Measurements from ENCODE around the gene DDOST. TPM values are rescaled to one million over a fixed set of nuclear protein-coding genes. Genes with fewer than 3 reads are reported as not detected.

DDOST gene
- total and polyA plus RNA-seq, 2 experiments from 2014 or later, result 151 to 270 TPM

DNA sequence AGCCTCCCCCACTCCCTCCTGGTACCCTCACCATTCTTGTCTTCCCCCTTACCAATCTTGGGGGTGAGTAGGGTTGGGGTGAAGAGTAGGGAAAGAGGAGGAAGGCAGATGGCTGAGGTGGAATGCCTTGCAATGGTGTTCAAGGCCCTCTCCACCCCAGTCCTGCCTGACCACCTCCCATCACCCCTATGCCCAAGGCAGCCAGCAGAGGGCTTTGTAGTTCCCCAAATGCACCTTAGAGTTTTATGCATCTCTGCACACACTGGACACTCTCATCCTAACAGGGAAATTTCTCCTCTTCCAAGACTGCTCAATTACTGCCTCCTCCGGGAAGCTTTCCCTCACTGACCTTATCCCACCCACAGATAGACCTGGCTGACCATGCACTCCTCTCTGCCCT lies 41.2 kb upstream of the DDOST start:
- Mint-ChIP-seq H3K36me3 (ENCODE audit: low read depth) (peaks cover 13% of the 10 kb centered on the region), H3K27ac (no peak overlapping the region), H3K27me3 (ENCODE audit: insufficient read depth, low read depth, poor library complexity) (peaks cover 3% of the 10 kb centered on the region), H3K4me1 (peaks cover under 1% of the 10 kb centered on the region; the same call in 2 of the 3 replicates), H3K4me3 (no peak overlapping the region), H3K9me3 (peaks cover 2% of the 10 kb centered on the region; the same call in 1 of the 3 replicates)
- peak in 1 of 2 experiments; percentile 40; a peak in 3 of 4 replicates for TF ChIP-seq CTCF (conservative IDR thresholded peaks at IDR 0.05; ENCODE audit: low read depth in 2 of 2)
- TF ChIP-seq CREB1 (CRISPR knock-in tag; IDR thresholded peaks at IDR 0.05; ENCODE audit: low read depth), result no peak
- Histone ChIP-seq H3K4me2 (no peak overlapping the region), H3K4me1 (ENCODE audit: insufficient read depth) (peaks cover 3% of the 10 kb centered on the region; the same call in 1 of the 2 replicates), H3K4me3 (no peak overlapping the region), H3K27me3 (ENCODE audit: insufficient read depth) (no peaks in the 10 kb centered on the region), H4K20me1 (replicated peaks; ENCODE audit: insufficient read depth) (no peaks in the 10 kb centered on the region; the same call in 1 of the 2 replicates), H2AFZ (no peak overlapping the region), H3K79me2 (replicated peaks; ENCODE audit: insufficient read depth) (no peaks in the 10 kb centered on the region), H3F3A (replicated peaks; ENCODE audit: low read depth) (no peaks in the 10 kb centered on the region), H3K36me3 (ENCODE audit: insufficient read depth) (no peaks in the 10 kb centered on the region), H3K9me2 (ENCODE audit: insufficient read depth) (no peaks in the 10 kb centered on the region), H3K27ac (ENCODE audit: low read depth) (no peak overlapping the region)
- ATAC-seq (peak; percentile 22; the same call in 2 of the 3 replicates), DNase-seq (ENCODE audit: low spot score) (no peak)

- Mint-ChIP-seq H3K9me3 (peaks cover 2% of the 10 kb centered on the region; the same call in 1 of the 3 replicates), H3K36me3 (ENCODE audit: low read depth) (peaks cover 7% of the 10 kb centered on the region), H3K27ac (no peak overlapping the region), H3K4me1 (peaks cover 4% of the 10 kb centered on the region; the same call in 2 of the 3 replicates), H3K27me3 (ENCODE audit: insufficient read depth, low read depth, poor library complexity) (peaks cover 2% of the 10 kb centered on the region), H3K4me3 (no peak overlapping the region)
- no peaks in the 10 kb centered on the region for H3K27me3 ChIP-seq (ENCODE audit: insufficient read depth)
- no peaks in the 10 kb centered on the region for H3K79me2 ChIP-seq (replicated peaks; ENCODE audit: insufficient read depth)
- H3K4me2 ChIP-seq, result no peak overlapping the region
- no peaks in the 10 kb centered on the region; the same call in 1 of the 2 replicates for H4K20me1 ChIP-seq (replicated peaks; ENCODE audit: insufficient read depth)
- no peaks in the 10 kb centered on the region for H3K36me3 ChIP-seq (ENCODE audit: insufficient read depth)
- TF ChIP-seq ZNF331 (CRISPR knock-in tag; IDR thresholded peaks at IDR 0.05; ENCODE audit: low read depth) (no peak), EZH2phosphoT487 (IDR thresholded peaks at IDR 0.05; ENCODE audit: unreplicated experiment) (no peak)
- TF ChIP-seq, protein P1, sequence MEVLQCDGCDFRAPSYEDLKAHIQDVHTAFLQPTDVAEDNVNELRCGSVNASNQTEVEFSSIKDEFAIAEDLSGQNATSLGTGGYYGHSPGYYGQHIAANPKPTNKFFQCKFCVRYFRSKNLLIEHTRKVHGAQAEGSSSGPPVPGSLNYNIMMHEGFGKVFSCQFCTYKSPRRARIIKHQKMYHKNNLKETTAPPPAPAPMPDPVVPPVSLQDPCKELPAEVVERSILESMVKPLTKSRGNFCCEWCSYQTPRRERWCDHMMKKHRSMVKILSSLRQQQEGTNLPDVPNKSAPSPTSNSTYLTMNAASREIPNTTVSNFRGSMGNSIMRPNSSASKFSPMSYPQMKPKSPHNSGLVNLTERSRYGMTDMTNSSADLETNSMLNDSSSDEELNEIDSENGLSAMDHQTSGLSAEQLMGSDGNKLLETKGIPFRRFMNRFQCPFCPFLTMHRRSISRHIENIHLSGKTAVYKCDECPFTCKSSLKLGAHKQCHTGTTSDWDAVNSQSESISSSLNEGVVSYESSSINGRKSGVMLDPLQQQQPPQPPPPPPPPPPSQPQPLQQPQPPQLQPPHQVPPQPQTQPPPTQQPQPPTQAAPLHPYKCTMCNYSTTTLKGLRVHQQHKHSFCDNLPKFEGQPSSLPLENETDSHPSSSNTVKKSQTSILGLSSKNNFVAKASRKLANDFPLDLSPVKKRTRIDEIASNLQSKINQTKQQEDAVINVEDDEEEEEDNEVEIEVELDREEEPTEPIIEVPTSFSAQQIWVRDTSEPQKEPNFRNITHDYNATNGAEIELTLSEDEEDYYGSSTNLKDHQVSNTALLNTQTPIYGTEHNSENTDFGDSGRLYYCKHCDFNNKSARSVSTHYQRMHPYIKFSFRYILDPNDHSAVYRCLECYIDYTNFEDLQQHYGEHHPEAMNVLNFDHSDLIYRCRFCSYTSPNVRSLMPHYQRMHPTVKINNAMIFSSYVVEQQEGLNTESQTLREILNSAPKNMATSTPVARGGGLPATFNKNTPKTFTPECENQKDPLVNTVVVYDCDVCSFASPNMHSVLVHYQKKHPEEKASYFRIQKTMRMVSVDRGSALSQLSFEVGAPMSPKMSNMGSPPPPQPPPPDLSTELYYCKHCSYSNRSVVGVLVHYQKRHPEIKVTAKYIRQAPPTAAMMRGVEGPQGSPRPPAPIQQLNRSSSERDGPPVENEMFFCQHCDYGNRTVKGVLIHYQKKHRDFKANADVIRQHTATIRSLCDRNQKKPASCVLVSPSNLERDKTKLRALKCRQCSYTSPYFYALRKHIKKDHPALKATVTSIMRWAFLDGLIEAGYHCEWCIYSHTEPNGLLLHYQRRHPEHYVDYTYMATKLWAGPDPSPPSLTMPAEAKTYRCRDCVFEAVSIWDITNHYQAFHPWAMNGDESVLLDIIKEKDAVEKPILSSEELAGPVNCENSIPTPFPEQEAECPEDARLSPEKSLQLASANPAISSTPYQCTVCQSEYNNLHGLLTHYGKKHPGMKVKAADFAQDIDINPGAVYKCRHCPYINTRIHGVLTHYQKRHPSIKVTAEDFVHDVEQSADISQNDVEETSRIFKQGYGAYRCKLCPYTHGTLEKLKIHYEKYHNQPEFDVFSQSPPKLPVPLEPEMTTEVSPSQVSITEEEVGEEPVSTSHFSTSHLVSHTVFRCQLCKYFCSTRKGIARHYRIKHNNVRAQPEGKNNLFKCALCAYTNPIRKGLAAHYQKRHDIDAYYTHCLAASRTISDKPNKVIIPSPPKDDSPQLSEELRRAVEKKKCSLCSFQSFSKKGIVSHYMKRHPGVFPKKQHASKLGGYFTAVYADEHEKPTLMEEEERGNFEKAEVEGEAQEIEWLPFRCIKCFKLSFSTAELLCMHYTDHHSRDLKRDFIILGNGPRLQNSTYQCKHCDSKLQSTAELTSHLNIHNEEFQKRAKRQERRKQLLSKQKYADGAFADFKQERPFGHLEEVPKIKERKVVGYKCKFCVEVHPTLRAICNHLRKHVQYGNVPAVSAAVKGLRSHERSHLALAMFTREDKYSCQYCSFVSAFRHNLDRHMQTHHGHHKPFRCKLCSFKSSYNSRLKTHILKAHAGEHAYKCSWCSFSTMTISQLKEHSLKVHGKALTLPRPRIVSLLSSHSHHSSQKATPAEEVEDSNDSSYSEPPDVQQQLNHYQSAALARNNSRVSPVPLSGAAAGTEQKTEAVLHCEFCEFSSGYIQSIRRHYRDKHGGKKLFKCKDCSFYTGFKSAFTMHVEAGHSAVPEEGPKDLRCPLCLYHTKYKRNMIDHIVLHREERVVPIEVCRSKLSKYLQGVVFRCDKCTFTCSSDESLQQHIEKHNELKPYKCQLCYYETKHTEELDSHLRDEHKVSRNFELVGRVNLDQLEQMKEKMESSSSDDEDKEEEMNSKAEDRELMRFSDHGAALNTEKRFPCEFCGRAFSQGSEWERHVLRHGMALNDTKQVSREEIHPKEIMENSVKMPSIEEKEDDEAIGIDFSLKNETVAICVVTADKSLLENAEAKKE (CRISPR knock-in tag; IDR thresholded peaks at IDR 0.05), result no peak
- H3F3A ChIP-seq (replicated peaks; ENCODE audit: low read depth), result 0 out of 2 replicates have a peak, but pooled peaks cover 2% of the 10 kb centered on the region
- H3K27ac ChIP-seq (ENCODE audit: low read depth), result no peak overlapping the region
- DNase-seq (ENCODE audit: low spot score) (no peak), ATAC-seq (no peak)
- H3K9me2 ChIP-seq (ENCODE audit: insufficient read depth), result no peaks in the 10 kb centered on the region
- H3K4me3 ChIP-seq, result no peak overlapping the region
- H3K4me1 ChIP-seq (ENCODE audit: insufficient read depth), result peaks cover 6% of the 10 kb centered on the region; the same call in 1 of the 2 replicates
- no peak overlapping the region for H2AFZ ChIP-seq
Observed at GRCh38 chr1:20701847-20702246, 40.7 kb upstream of the DDOST start.

All from GM23338 (cell line).